HG03095 (cell line): Measurements from ENCODE around the gene CAMK1G.

Source experiments
- ATAC-seq: cut with Tn5 transposase; IDR thresholded peaks from one replicate; pipeline ENCODE4 v1.9.1; 2021; ENCODE audit warnings: moderate library complexity; ENCODE audit not compliant: unreplicated experiment

The CAMK1G gene

GRCh38 chr1:209618291-209618690, 34.8 kb downstream of the CAMK1G start:
- no peak for ATAC-seq

GRCh38 chr1:209618756-209619420, 35.4 kb downstream of the CAMK1G start:
- ATAC-seq = no peak

GRCh38 chr1:209619696-209620486, 36.4 kb downstream of the CAMK1G start:
- ATAC-seq = no peak

- ATAC-seq = no peak
These were observed 37.0 kb downstream of the CAMK1G start for GRCh38 chr1:209620487-209620884.

- ATAC-seq = no peak
These were observed 37.8 kb downstream of the CAMK1G start for GRCh38 chr1:209621286-209621685.

GRCh38 chr1:209621741-209622655, 38.5 kb downstream of the CAMK1G start:
- ATAC-seq = no peak

GRCh38 chr1:209622841-209623829, 39.6 kb downstream of the CAMK1G start:
- no peak for ATAC-seq

GRCh38 chr1:209624558-209625549, 41.3 kb downstream of the CAMK1G start:
- no peak for ATAC-seq

GRCh38 chr1:209625791-209626285, 42.3 kb downstream of the CAMK1G start:
- no peak for ATAC-seq

GRCh38 chr1:209626346-209627026, 43.0 kb downstream of the CAMK1G start:
- ATAC-seq = no peak

GRCh38 chr1:209627027-209627731, 43.7 kb downstream of the CAMK1G start:
- ATAC-seq = peak; percentile 32

GRCh38 chr1:209627732-209628196, 44.2 kb downstream of the CAMK1G start:
- peak; percentile 77 for ATAC-seq

GRCh38 chr1:209628618-209629299, 45.2 kb downstream of the CAMK1G start:
- ATAC-seq = no peak

- no peak for ATAC-seq
These were observed 46.3 kb downstream of the CAMK1G start for GRCh38 chr1:209629621-209630382.

- no peak for ATAC-seq
These were observed 47.1 kb downstream of the CAMK1G start for GRCh38 chr1:209630383-209631225.
